Liver (tissue), 3 donors: ENCODE data around the gene FZD10.

Experiments
- FOXA1 ChIP-seq: IDR thresholded peaks from 2 replicates; pipeline ENCODE4 v1.6.1; 2016; ENCODE audit warnings: antibody characterized with exemption
- FOXA2 ChIP-seq: IDR thresholded peaks from 2 replicates; pipeline ENCODE4 v1.6.1; 2016; ENCODE audit warnings: antibody characterized with exemption
- GABPA ChIP-seq, 2 donors: IDR thresholded peaks in 1 of 2; conservative IDR thresholded peaks in 1 of 2; 2 replicates each; pipeline ENCODE4 v1.6.1; 2016; ENCODE audit warnings: antibody characterized with exemption in 2 of 2, mild to moderate bottlenecking in 1 of 2, moderate library complexity in 1 of 2
- JUND ChIP-seq, 2 donors: IDR thresholded peaks; 2 replicates each; pipeline ENCODE4 v1.6.1; 2016; ENCODE audit warnings: antibody characterized with exemption in 2 of 2
- RAD21 ChIP-seq, 2 donors: IDR thresholded peaks; 2 replicates each; pipeline ENCODE4 v1.6.1; 2016; ENCODE audit warnings: antibody characterized with exemption in 2 of 2, mild to moderate bottlenecking in 2 of 2
- RXRA ChIP-seq, 2 donors: IDR thresholded peaks; 2 replicates each; pipeline ENCODE4 v1.6.1; 2017 to 2018; ENCODE audit warnings: antibody characterized with exemption in 2 of 2, mild to moderate bottlenecking in 1 of 2
- SP1 ChIP-seq: IDR thresholded peaks from 2 replicates; pipeline ENCODE4 v1.6.1; 2018; ENCODE audit warnings: antibody characterized with exemption, mild to moderate bottlenecking
- TAF1 ChIP-seq: conservative IDR thresholded peaks from 2 replicates; pipeline ENCODE4 v1.6.1; 2016; ENCODE audit warnings: antibody characterized with exemption, mild to moderate bottlenecking
- YY1 ChIP-seq: IDR thresholded peaks from 2 replicates; pipeline ENCODE4 v1.6.1; 2016; ENCODE audit warnings: antibody characterized with exemption, mild to moderate bottlenecking
- TF ChIP-seq, protein P1 (sequence below): fragments of 150-350 bp; IDR thresholded peaks from 2 replicates; pipeline ENCODE4 v1.5.1; 2017; ENCODE audit warnings: improper control_type of control experiment, low read depth, low read length; ENCODE audit not compliant: missing input control
- TF ChIP-seq, protein P2 (sequence below): IDR thresholded peaks from 2 replicates; pipeline ENCODE4 v1.6.1; 2016; ENCODE audit warnings: antibody characterized with exemption, mild to moderate bottlenecking
- TF ChIP-seq, protein P3 (sequence below): IDR thresholded peaks from 2 replicates; pipeline ENCODE4 v1.6.1; 2016; ENCODE audit warnings: antibody characterized with exemption
- TF ChIP-seq, protein P4 (sequence below): IDR thresholded peaks from 2 replicates; pipeline ENCODE4 v1.6.1; 2016; ENCODE audit warnings: antibody characterized with exemption
- donor health status: healthy.
- donor health status: healthy.

DNA sequence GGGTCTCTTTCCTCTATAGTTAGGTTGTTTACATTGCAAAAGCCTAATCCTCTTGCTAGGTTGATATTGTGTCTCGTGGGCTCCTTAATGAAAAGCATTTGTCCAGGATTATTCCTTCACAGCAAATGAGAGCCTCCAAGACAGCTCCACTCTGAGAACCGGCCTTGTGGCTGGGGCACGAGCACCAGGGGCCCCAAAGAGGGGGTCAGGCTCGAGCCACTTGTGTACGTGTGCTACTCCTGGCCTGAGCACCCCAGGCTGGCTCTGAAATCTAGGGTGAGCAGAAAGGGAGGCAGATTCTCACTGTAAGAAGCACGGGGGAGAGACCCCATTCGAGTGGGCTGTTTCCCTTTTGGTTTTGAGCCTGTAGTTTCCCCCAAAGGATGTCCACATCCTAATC lies 45.0 kb upstream of the FZD10 start:
- TF ChIP-seq, protein P1, sequence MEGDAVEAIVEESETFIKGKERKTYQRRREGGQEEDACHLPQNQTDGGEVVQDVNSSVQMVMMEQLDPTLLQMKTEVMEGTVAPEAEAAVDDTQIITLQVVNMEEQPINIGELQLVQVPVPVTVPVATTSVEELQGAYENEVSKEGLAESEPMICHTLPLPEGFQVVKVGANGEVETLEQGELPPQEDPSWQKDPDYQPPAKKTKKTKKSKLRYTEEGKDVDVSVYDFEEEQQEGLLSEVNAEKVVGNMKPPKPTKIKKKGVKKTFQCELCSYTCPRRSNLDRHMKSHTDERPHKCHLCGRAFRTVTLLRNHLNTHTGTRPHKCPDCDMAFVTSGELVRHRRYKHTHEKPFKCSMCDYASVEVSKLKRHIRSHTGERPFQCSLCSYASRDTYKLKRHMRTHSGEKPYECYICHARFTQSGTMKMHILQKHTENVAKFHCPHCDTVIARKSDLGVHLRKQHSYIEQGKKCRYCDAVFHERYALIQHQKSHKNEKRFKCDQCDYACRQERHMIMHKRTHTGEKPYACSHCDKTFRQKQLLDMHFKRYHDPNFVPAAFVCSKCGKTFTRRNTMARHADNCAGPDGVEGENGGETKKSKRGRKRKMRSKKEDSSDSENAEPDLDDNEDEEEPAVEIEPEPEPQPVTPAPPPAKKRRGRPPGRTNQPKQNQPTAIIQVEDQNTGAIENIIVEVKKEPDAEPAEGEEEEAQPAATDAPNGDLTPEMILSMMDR, result no peak
- TF ChIP-seq FOXA1 (no peak), TAF1 (no peak), GABPA (IDR thresholded peaks at IDR 0.05 in 1 of 2, conservative IDR thresholded peaks at IDR 0.05 in 1 of 2) (no peak), YY1 (no peak), RAD21 (IDR thresholded peaks at IDR 0.05) (no peak), FOXA2 (no peak), SP1 (no peak), RXRA (IDR thresholded peaks at IDR 0.05) (no peak), JUND (IDR thresholded peaks at IDR 0.05) (no peak)
- TF ChIP-seq, protein P2, sequence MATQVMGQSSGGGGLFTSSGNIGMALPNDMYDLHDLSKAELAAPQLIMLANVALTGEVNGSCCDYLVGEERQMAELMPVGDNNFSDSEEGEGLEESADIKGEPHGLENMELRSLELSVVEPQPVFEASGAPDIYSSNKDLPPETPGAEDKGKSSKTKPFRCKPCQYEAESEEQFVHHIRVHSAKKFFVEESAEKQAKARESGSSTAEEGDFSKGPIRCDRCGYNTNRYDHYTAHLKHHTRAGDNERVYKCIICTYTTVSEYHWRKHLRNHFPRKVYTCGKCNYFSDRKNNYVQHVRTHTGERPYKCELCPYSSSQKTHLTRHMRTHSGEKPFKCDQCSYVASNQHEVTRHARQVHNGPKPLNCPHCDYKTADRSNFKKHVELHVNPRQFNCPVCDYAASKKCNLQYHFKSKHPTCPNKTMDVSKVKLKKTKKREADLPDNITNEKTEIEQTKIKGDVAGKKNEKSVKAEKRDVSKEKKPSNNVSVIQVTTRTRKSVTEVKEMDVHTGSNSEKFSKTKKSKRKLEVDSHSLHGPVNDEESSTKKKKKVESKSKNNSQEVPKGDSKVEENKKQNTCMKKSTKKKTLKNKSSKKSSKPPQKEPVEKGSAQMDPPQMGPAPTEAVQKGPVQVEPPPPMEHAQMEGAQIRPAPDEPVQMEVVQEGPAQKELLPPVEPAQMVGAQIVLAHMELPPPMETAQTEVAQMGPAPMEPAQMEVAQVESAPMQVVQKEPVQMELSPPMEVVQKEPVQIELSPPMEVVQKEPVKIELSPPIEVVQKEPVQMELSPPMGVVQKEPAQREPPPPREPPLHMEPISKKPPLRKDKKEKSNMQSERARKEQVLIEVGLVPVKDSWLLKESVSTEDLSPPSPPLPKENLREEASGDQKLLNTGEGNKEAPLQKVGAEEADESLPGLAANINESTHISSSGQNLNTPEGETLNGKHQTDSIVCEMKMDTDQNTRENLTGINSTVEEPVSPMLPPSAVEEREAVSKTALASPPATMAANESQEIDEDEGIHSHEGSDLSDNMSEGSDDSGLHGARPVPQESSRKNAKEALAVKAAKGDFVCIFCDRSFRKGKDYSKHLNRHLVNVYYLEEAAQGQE, result no peak
- TF ChIP-seq, protein P3, sequence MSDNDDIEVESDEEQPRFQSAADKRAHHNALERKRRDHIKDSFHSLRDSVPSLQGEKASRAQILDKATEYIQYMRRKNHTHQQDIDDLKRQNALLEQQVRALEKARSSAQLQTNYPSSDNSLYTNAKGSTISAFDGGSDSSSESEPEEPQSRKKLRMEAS, result no peak
- TF ChIP-seq, protein P4, sequence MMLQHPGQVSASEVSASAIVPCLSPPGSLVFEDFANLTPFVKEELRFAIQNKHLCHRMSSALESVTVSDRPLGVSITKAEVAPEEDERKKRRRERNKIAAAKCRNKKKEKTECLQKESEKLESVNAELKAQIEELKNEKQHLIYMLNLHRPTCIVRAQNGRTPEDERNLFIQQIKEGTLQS, result no peak
